Neuron (in vitro differentiated cells): Measurements from ENCODE around the gene NSRP1.

Experiments
- H2AFZ ChIP-seq: one replicate; pipeline ENCODE4 v1.6.1; 2013; ENCODE audit warnings: low read depth, mild to moderate bottlenecking, inconsistent platforms, low read length, moderate library complexity
- H3K27me3 ChIP-seq: one replicate; pipeline ENCODE4 v1.6.1; 2013; ENCODE audit warnings: low read length; ENCODE audit not compliant: insufficient read depth
- H3K36me3 ChIP-seq: one replicate; pipeline ENCODE4 v1.6.1; 2013; ENCODE audit warnings: low read length; ENCODE audit not compliant: insufficient read depth
- H3K4me1 ChIP-seq: one replicate; pipeline ENCODE4 v1.6.1; 2013; ENCODE audit warnings: low read length; ENCODE audit not compliant: insufficient read depth
- H3K4me3 ChIP-seq: 2 replicates; pipeline ENCODE4 v1.5.1; 2013; ENCODE audit warnings: mild to moderate bottlenecking, low read length, moderate library complexity
- H3K9me3 ChIP-seq: one replicate; pipeline ENCODE4 v1.6.1; 2013; ENCODE audit warnings: low read length

The NSRP1 gene

GRCh38 chr17:30207655-30208054 is 91.0 kb downstream of the NSRP1 start:
- Histone ChIP-seq H2AFZ (no peak overlapping the region), H3K27me3 (no peaks in the 10 kb centered on the region), H3K36me3 (no peaks in the 10 kb centered on the region)

GRCh38 chr17:30208214-30208613 is 91.6 kb downstream of the NSRP1 start:
- Histone ChIP-seq H2AFZ (no peak overlapping the region), H3K4me1 (no peaks in the 10 kb centered on the region), H3K36me3 (no peaks in the 10 kb centered on the region), H3K9me3 (no peaks in the 10 kb centered on the region), H3K4me3 (no peak overlapping the region), H3K27me3 (no peaks in the 10 kb centered on the region)

More at GRCh38 chr17:30207655-30208054, 91.0 kb downstream of the NSRP1 start:
- Histone ChIP-seq H3K4me3 (no peak overlapping the region), H3K4me1 (no peaks in the 10 kb centered on the region), H3K9me3 (no peaks in the 10 kb centered on the region)

GRCh38 chr17:30209930-30210329 is 93.3 kb downstream of the NSRP1 start:
- H3K27me3 ChIP-seq: no peaks in the 10 kb centered on the region
- no peak overlapping the region for H3K4me3 ChIP-seq
- H3K9me3 ChIP-seq: no peaks in the 10 kb centered on the region
- H3K4me1 ChIP-seq: no peaks in the 10 kb centered on the region
- H3K36me3 ChIP-seq: no peaks in the 10 kb centered on the region
- H2AFZ ChIP-seq: no peak overlapping the region

GRCh38 chr17:30210366-30210765 is 93.8 kb downstream of the NSRP1 start:
- H3K27me3 ChIP-seq: no peaks in the 10 kb centered on the region
- no peak overlapping the region for H3K4me3 ChIP-seq
- H3K9me3 ChIP-seq: no peaks in the 10 kb centered on the region
- no peak overlapping the region for H2AFZ ChIP-seq
- H3K36me3 ChIP-seq: no peaks in the 10 kb centered on the region
- no peaks in the 10 kb centered on the region for H3K4me1 ChIP-seq

- Histone ChIP-seq H3K9me3 (no peaks in the 10 kb centered on the region), H3K4me3 (no peak overlapping the region), H3K4me1 (no peaks in the 10 kb centered on the region), H2AFZ (no peak overlapping the region), H3K27me3 (no peaks in the 10 kb centered on the region), H3K36me3 (no peaks in the 10 kb centered on the region)
Measured at GRCh38 chr17:30210901-30211300, 94.3 kb downstream of the NSRP1 start.

- H3K9me3 ChIP-seq: no peaks in the 10 kb centered on the region
- no peaks in the 10 kb centered on the region for H3K27me3 ChIP-seq
- no peak overlapping the region for H3K4me3 ChIP-seq
- no peaks in the 10 kb centered on the region for H3K36me3 ChIP-seq
- H3K4me1 ChIP-seq: no peaks in the 10 kb centered on the region
- H2AFZ ChIP-seq: no peak overlapping the region
Measured at GRCh38 chr17:30211371-30211770, 94.8 kb downstream of the NSRP1 start.

- Histone ChIP-seq H3K36me3 (no peaks in the 10 kb centered on the region), H3K9me3 (no peaks in the 10 kb centered on the region), H3K4me1 (no peaks in the 10 kb centered on the region), H3K27me3 (no peaks in the 10 kb centered on the region), H3K4me3 (no peak overlapping the region), H2AFZ (no peak overlapping the region)
Measured at GRCh38 chr17:30212750-30213149, 96.1 kb downstream of the NSRP1 start.

GRCh38 chr17:30217054-30217453 is 100.4 kb downstream of the NSRP1 start:
- H3K36me3 ChIP-seq: no peaks in the 10 kb centered on the region
- H3K9me3 ChIP-seq: no peaks in the 10 kb centered on the region
- H2AFZ ChIP-seq: no peak overlapping the region
- peaks cover 7% of the 10 kb centered on the region for H3K4me1 ChIP-seq
- H3K27me3 ChIP-seq: no peaks in the 10 kb centered on the region
- no peak overlapping the region for H3K4me3 ChIP-seq

GRCh38 chr17:30217746-30218245 is 101.2 kb downstream of the NSRP1 start:
- no peak overlapping the region for H3K4me3 ChIP-seq
- H3K27me3 ChIP-seq: no peaks in the 10 kb centered on the region
- no peak overlapping the region for H2AFZ ChIP-seq
- no peaks in the 10 kb centered on the region for H3K9me3 ChIP-seq
- H3K4me1 ChIP-seq: peaks cover 14% of the 10 kb centered on the region
- no peaks in the 10 kb centered on the region for H3K36me3 ChIP-seq

DNA sequence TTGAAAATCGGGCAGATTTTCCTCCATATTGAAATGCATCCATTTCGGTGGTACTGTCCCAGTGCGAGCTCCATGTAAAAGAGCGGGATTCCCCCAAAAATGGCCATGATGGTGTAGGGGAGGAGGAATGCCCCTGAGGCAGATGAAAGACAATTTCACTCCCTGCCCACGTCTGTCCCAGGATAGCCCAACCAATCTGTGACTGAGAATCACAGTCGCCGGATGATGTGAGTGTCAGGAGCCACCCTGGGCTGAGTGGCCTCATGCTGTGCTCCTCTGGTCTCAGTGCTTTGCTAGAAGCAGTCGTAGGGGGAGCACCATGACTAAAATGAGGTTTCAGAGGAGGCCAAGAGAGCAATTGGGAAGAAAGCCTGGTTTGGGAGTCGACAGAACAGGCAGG is 102.2 kb downstream of the NSRP1 start:
- no peak overlapping the region for H3K4me3 ChIP-seq
- no peak overlapping the region for H2AFZ ChIP-seq
- no peaks in the 10 kb centered on the region for H3K9me3 ChIP-seq
- H3K36me3 ChIP-seq: no peaks in the 10 kb centered on the region
- peaks cover 16% of the 10 kb centered on the region for H3K4me1 ChIP-seq
- H3K27me3 ChIP-seq: no peaks in the 10 kb centered on the region

- Histone ChIP-seq H3K36me3 (no peaks in the 10 kb centered on the region), H3K4me1 (peaks cover 16% of the 10 kb centered on the region), H3K9me3 (no peaks in the 10 kb centered on the region), H3K27me3 (no peaks in the 10 kb centered on the region), H2AFZ (no peak overlapping the region), H3K4me3 (no peak overlapping the region)
Measured at GRCh38 chr17:30219315-30219714, 102.7 kb downstream of the NSRP1 start.

GRCh38 chr17:30219833-30220232 is 103.2 kb downstream of the NSRP1 start:
- Histone ChIP-seq H3K4me1 (peaks cover 16% of the 10 kb centered on the region), H3K9me3 (no peaks in the 10 kb centered on the region), H3K27me3 (no peaks in the 10 kb centered on the region), H3K36me3 (no peaks in the 10 kb centered on the region), H3K4me3 (no peak overlapping the region), H2AFZ (no peak overlapping the region)

DNA sequence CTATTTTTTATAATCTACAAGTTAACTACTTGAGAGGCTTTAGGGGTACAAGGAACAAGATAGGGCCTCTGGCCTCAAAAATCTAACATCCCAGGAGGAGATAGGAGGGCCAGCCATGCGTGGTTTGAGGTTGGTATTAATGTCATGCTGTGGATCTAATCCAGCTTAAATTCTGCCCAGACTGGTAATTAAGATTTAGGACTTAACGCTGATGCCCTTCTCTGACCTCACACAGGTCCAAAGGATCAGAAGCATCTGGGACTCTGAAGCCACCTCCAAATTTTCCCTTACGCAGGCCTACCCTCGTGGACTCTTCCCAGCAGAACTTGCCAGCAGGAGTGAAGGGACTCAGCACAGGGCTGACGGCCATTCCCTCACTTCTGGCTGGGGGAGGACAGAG is 103.8 kb downstream of the NSRP1 start:
- no peak overlapping the region for H3K4me3 ChIP-seq
- peaks cover 16% of the 10 kb centered on the region for H3K4me1 ChIP-seq
- no peaks in the 10 kb centered on the region for H3K27me3 ChIP-seq
- H3K9me3 ChIP-seq: no peaks in the 10 kb centered on the region
- no peaks in the 10 kb centered on the region for H3K36me3 ChIP-seq
- no peak overlapping the region for H2AFZ ChIP-seq

- no peak overlapping the region for H3K4me3 ChIP-seq
- H3K4me1 ChIP-seq: peaks cover 16% of the 10 kb centered on the region
- H3K36me3 ChIP-seq: no peaks in the 10 kb centered on the region
- H3K27me3 ChIP-seq: no peaks in the 10 kb centered on the region
- no peak overlapping the region for H2AFZ ChIP-seq
- no peaks in the 10 kb centered on the region for H3K9me3 ChIP-seq
Measured at GRCh38 chr17:30221346-30221745, 104.7 kb downstream of the NSRP1 start.
